IMR-90 (cell line): ENCODE measurements around the gene TOM1. TPM values are rescaled to one million over a fixed set of nuclear protein-coding genes. Genes with fewer than 3 reads are reported as not detected.
A peak's percentile ranks its signal among the peaks of the same experiment; 100 is the strongest.

Source experiments
- ATAC-seq: fragments of 200-7000 bp; cut with Tn5 transposase; 2 replicates; pipeline ENCODE4 v1.9.1; 2020; ENCODE audit warnings: low read depth, mild to moderate bottlenecking, moderate library complexity
- BruUV-seq: library from RNA; stranded (reverse); fragments of 400-500 nt; replicated peaks from 2 replicates; lab custom pipeline; 2021; lab: Mats Ljungman, UMichigan
- CTCF ChIA-PET: fragments of 300-600 bp; formaldehyde crosslinking; extraction: SDS; loops from one replicate; lab custom pipeline; 2021; ENCODE audit warnings: antibody characterized with exemption; lab: Yijun Ruan, JAX
- POLR2A ChIA-PET: fragments of 300-600 bp; sonication (Branson Sonifier 250); formaldehyde crosslinking; loops from one replicate; lab custom pipeline; 2022; ENCODE audit warnings: antibody characterized with exemption; ENCODE audit not compliant: unreplicated experiment; lab: Charles Lee
- DNase-seq: peaks from one replicate; pipeline ENCODE4 v3.0.0; 2013
- H2AFZ ChIP-seq: replicated peaks from 2 replicates; pipeline ENCODE3; 2013; ENCODE audit warnings: low read length, mild to moderate bottlenecking; ENCODE audit not compliant: poor library complexity
- H2AK5ac ChIP-seq: 2 replicates; pipeline ENCODE4 v1.6.1; 2013; ENCODE audit warnings: low read depth, low read length, inconsistent platforms
- H2AK9ac ChIP-seq: replicated peaks from 2 replicates; pipeline ENCODE3; 2013; ENCODE audit warnings: mild to moderate bottlenecking, low read depth, low read length, moderate library complexity; ENCODE audit not compliant: poor library complexity
- H2BK120ac ChIP-seq: 2 replicates; pipeline ENCODE4 v1.6.1; 2013; ENCODE audit warnings: low read depth, low read length, inconsistent platforms
- H2BK15ac ChIP-seq: 3 replicates; pipeline ENCODE4 v1.6.1; 2013; ENCODE audit warnings: low read depth, low read length, inconsistent platforms
- H2BK20ac ChIP-seq: 2 replicates; pipeline ENCODE4 v1.6.1; 2013; ENCODE audit warnings: low read depth, mild to moderate bottlenecking, inconsistent platforms, low read length, moderate library complexity
- H2BK5ac ChIP-seq: 2 replicates; pipeline ENCODE4 v1.6.1; 2013; ENCODE audit warnings: mild to moderate bottlenecking, low read depth, low read length, inconsistent platforms; ENCODE audit not compliant: poor library complexity, severe bottlenecking
- H3K14ac ChIP-seq: replicated peaks from 2 replicates; pipeline ENCODE4 v1.6.1; 2013; ENCODE audit warnings: low read depth, low read length, inconsistent platforms
- H3K18ac ChIP-seq: 2 replicates; pipeline ENCODE4 v1.6.1; 2013; ENCODE audit warnings: low read depth, low read length, control low read depth
- H3K23ac ChIP-seq: 2 replicates; pipeline ENCODE4 v1.6.1; 2013; ENCODE audit warnings: low read depth, low read length, inconsistent platforms
- H3K27ac ChIP-seq: 2 replicates; pipeline ENCODE4 v1.5.1; 2013; ENCODE audit warnings: mild to moderate bottlenecking, control low read depth, low read length; ENCODE audit not compliant: insufficient read depth
- H3K27me3 ChIP-seq: 2 replicates; pipeline ENCODE4 v1.6.1; 2013; ENCODE audit warnings: low read length; ENCODE audit not compliant: control insufficient read depth, insufficient read depth
- H3K36me3 ChIP-seq: 2 replicates; pipeline ENCODE4 v1.6.1; 2013; ENCODE audit warnings: low read length, mixed read lengths; ENCODE audit not compliant: control insufficient read depth, insufficient read depth
- H3K4ac ChIP-seq: 2 replicates; pipeline ENCODE4 v1.6.1; 2013; ENCODE audit warnings: low read depth, low read length, inconsistent platforms
- H3K4me1 ChIP-seq: 2 replicates; pipeline ENCODE4 v1.6.1; 2013; ENCODE audit warnings: low read length, mixed read lengths; ENCODE audit not compliant: control insufficient read depth, insufficient read depth
- H3K4me2 ChIP-seq: 2 replicates; pipeline ENCODE4 v1.6.1; 2013; ENCODE audit warnings: low read depth, mild to moderate bottlenecking, control low read depth, low read length, moderate library complexity
- H3K4me3 ChIP-seq: 2 replicates; pipeline ENCODE4 v1.5.1; 2013; ENCODE audit warnings: low read depth, mild to moderate bottlenecking, control low read depth, low read length, moderate library complexity; ENCODE audit not compliant: insufficient read depth
- H3K56ac ChIP-seq: 2 replicates; pipeline ENCODE4 v1.6.1; 2013; ENCODE audit warnings: low read length, inconsistent platforms; ENCODE audit not compliant: insufficient read depth; ENCODE audit errors: extremely low read depth
- H3K79me1 ChIP-seq, 2 experiments: 2 replicates each; pipeline ENCODE4 v1.6.1; 2013; ENCODE audit warnings: low read length in 2 of 2, inconsistent platforms in 1 of 2, low read depth in 1 of 2
- H3K9ac ChIP-seq: 2 replicates; pipeline ENCODE4 v1.6.1; 2013; ENCODE audit warnings: low read depth, low read length, control low read depth
- H3K9me1 ChIP-seq: 2 replicates; pipeline ENCODE4 v1.6.1; 2013; ENCODE audit warnings: low read length, inconsistent platforms; ENCODE audit not compliant: insufficient read depth
- H3K9me3 ChIP-seq: 2 replicates; pipeline ENCODE4 v1.6.1; 2013; ENCODE audit warnings: low read length; ENCODE audit not compliant: control insufficient read depth, insufficient read depth
- H4K20me1 ChIP-seq: 2 replicates; pipeline ENCODE4 v1.6.1; 2013; ENCODE audit warnings: low read length, inconsistent platforms; ENCODE audit not compliant: insufficient read depth
- H4K5ac ChIP-seq: 2 replicates; pipeline ENCODE4 v1.6.1; 2013; ENCODE audit warnings: mild to moderate bottlenecking, low read depth, low read length, control low read depth
- H4K8ac ChIP-seq, 2 experiments: 2 replicates each; pipeline ENCODE4 v1.6.1; 2013; ENCODE audit warnings: low read depth in 2 of 2, low read length in 2 of 2, control low read depth in 1 of 2, inconsistent platforms in 1 of 2
- H4K91ac ChIP-seq: 2 replicates; pipeline ENCODE4 v1.6.1; 2013; ENCODE audit warnings: low read depth, low read length, inconsistent platforms; ENCODE audit not compliant: insufficient read depth
- BHLHE40 ChIP-seq: fragments of 150-350 bp; IDR thresholded peaks from 2 replicates; pipeline ENCODE4 v1.6.1; 2016; ENCODE audit warnings: mild to moderate bottlenecking, low read depth, low read length
- CEBPB ChIP-seq: IDR thresholded peaks from 2 replicates; pipeline ENCODE4 v1.6.1; 2012; ENCODE audit warnings: low read depth, low read length, improper control_type of control experiment
- CHD1 ChIP-seq: IDR thresholded peaks from 2 replicates; pipeline ENCODE4 v1.6.1; 2012; ENCODE audit warnings: low read depth, low read length, improper control_type of control experiment
- CTCF ChIP-seq: conservative IDR thresholded peaks from 2 replicates; pipeline ENCODE4 v1.5.1; 2012; ENCODE audit warnings: mild to moderate bottlenecking, low read depth, low read length, improper control_type of control experiment
- ELK1 ChIP-seq: fragments of 150-350 bp; IDR thresholded peaks from 2 replicates; pipeline ENCODE4 v1.6.1; 2016; ENCODE audit warnings: low read depth, mild to moderate bottlenecking, low read length, moderate library complexity, borderline replicate concordance
- FOS ChIP-seq: fragments of 150-350 bp; IDR thresholded peaks from 2 replicates; pipeline ENCODE4 v1.6.1; 2016; ENCODE audit warnings: low read depth, low read length
- MXI1 ChIP-seq: IDR thresholded peaks from 2 replicates; pipeline ENCODE4 v1.6.1; 2012; ENCODE audit warnings: low read depth, mild to moderate bottlenecking, low read length, moderate library complexity, borderline replicate concordance
- NFE2L2 ChIP-seq: fragments of 150-350 bp; IDR thresholded peaks from 2 replicates; pipeline ENCODE4 v1.6.1; 2016; ENCODE audit warnings: low read depth, mild to moderate bottlenecking, low read length
- POLR2A ChIP-seq: IDR thresholded peaks from 2 replicates; pipeline ENCODE4 v1.6.1; 2012; ENCODE audit warnings: mild to moderate bottlenecking, low read depth, low read length
- RAD21 ChIP-seq: IDR thresholded peaks from 2 replicates; pipeline ENCODE4 v1.6.1; 2012; ENCODE audit warnings: low read length, improper control_type of control experiment
- RCOR1 ChIP-seq: IDR thresholded peaks from 2 replicates; pipeline ENCODE4 v1.6.1; 2012; ENCODE audit warnings: mild to moderate bottlenecking, low read length, improper control_type of control experiment; ENCODE audit not compliant: insufficient replicate concordance
- RFX5 ChIP-seq: IDR thresholded peaks from 2 replicates; pipeline ENCODE4 v1.8.0; 2012; ENCODE audit warnings: low read depth, mild to moderate bottlenecking, low read length, moderate library complexity
- SMC3 ChIP-seq: fragments of 150-350 bp; IDR thresholded peaks from 2 replicates; pipeline ENCODE4 v1.6.1; 2016; ENCODE audit warnings: low read depth, mild to moderate bottlenecking, antibody characterized with exemption, low read length, moderate library complexity
- USF2 ChIP-seq: fragments of 150-350 bp; IDR thresholded peaks from 2 replicates; pipeline ENCODE4 v1.6.1; 2017; ENCODE audit warnings: mild to moderate bottlenecking, antibody characterized with exemption, low read length, low read depth
- WGBS, 2 experiments: methylation state at CpG; one replicate each; pipeline versions ENCODE4 v1.1.5 to v1.1.7; 2013; ENCODE audit warnings: missing lambda C conversion rate in 2 of 2; ENCODE audit not compliant: insufficient read length in 1 of 2; ENCODE audit errors: extremely low coverage in 2 of 2; 5-methylcytosine and 5-hydroxymethylcytosine counted together
- dilution Hi-C: fragments of 300-500 bp; cut with HindIII; formaldehyde crosslinking; loops from one replicate; pipeline ENCODE4 v1.14.3; 2018; ENCODE audit warnings: low sequenced_read_pairs; ENCODE audit not compliant: unreplicated experiment
- in situ Hi-C: fragments of 300-500 bp; cut with MboI; formaldehyde crosslinking; loops from 3 replicates; pipeline ENCODE4 v1.14.3; 2019; ENCODE audit warnings: low sequenced_read_pairs, inconsistent platforms, mixed read lengths
- intact Hi-C: fragments of 100-400 bp; cut with micrococcal nuclease; formaldehyde crosslinking; loops from 2 replicates; pipeline ENCODE4 v1.10.0; 2022
- polyA plus RNA-seq, 3 experiments: library from polyadenylated mRNA; depleted of rRNA; stranded (reverse); fragments of >200 nt; gene quantifications; 2 replicates each; pipeline ENCODE4 v1.2.3, GENCODE V29; 2012; ENCODE audit warnings: low replicate concordance in 1 of 3
- total RNA-seq: library from RNA; depleted of rRNA; stranded (reverse); fragments of >200 nt; gene quantifications from 2 replicates; pipeline ENCODE4 v1.2.3, GENCODE V29; 2012

The TOM1 gene
- total and polyA plus RNA-seq, 2 of the 4 experiments (the other 2 are of a cell fraction) = 38.0 to 46.4 TPM

GRCh38 chr22:35342390-35342789 lies 42.7 kb downstream of the TOM1 start:
- Histone ChIP-seq H2BK5ac (peak overlapping the region; percentile 92), H2BK20ac (no peak overlapping the region), H3K4ac (no peak overlapping the region), H3K27me3 (no peaks in the 10 kb centered on the region), H2BK120ac (no peak overlapping the region), H3K4me2 (no peak overlapping the region), H2AFZ (no peak overlapping the region), H3K27ac (no peak overlapping the region), H4K5ac (no peak overlapping the region), H3K9ac (no peak overlapping the region), H3K36me3 (peaks cover 64% of the 10 kb centered on the region), H4K20me1 (no peaks in the 10 kb centered on the region), H3K56ac (no peak overlapping the region), H3K9me3 (no peaks in the 10 kb centered on the region), H2AK5ac (no peak overlapping the region), H2BK15ac (no peak overlapping the region), H4K8ac (no peak overlapping the region), H3K79me1 (peaks cover 0 to 7% of the 10 kb centered on the region in 2 experiments; a peak in 1 of 4 replicates), H3K23ac (no peak overlapping the region), H3K4me1 (no peaks in the 10 kb centered on the region), H3K9me1 (0 out of 2 replicates have a peak, but pooled peaks cover 3% of the 10 kb centered on the region), H4K91ac (no peak overlapping the region), H2AK9ac (no peak overlapping the region), H3K18ac (no peak overlapping the region), H3K4me3 (no peak overlapping the region), H3K14ac (no peak overlapping the region)
- DNase-seq (no peak), ATAC-seq (no peak)
- intact Hi-C loops = no loop called here
- dilution Hi-C loops = no loop called here
- CTCF ChIA-PET = no interaction called here
- WGBS, 2 experiments = 100% methylated on average over 1 of the region's 4 CpGs; no CpG with 5 or more reads in 1 of the 2 experiments
- no TSS peak for BruUV-seq
- in situ Hi-C loops = no loop called here
- POLR2A ChIA-PET = no interaction called here
- TF ChIP-seq CEBPB (no peak), ELK1 (no peak), NFE2L2 (no peak), RAD21 (no peak), POLR2A (no peak), CHD1 (no peak), MXI1 (no peak), RCOR1 (no peak), USF2 (no peak), CTCF (no peak), FOS (no peak), BHLHE40 (no peak), SMC3 (no peak), RFX5 (no peak)
